Activated CD4-positive, alpha-beta T cell treated with anti-CD3 and anti-CD28 coated beads, Interleukin-2, amount 50 U/mL, for 4 hours (primary cell): ENCODE measurements around the gene DIRAS3.
"Not testable (repeated sequence)": the region's sequence is repeated elsewhere in the genome, so short reads cannot be mapped to it uniquely, and the experiment has no call there.

Source experiments
- DNase-seq, 2 experiments: peaks; one replicate each; pipeline ENCODE4 v3.0.0-alpha.2; 2020

DIRAS3 gene, protein sequence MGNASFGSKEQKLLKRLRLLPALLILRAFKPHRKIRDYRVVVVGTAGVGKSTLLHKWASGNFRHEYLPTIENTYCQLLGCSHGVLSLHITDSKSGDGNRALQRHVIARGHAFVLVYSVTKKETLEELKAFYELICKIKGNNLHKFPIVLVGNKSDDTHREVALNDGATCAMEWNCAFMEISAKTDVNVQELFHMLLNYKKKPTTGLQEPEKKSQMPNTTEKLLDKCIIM

DNA sequence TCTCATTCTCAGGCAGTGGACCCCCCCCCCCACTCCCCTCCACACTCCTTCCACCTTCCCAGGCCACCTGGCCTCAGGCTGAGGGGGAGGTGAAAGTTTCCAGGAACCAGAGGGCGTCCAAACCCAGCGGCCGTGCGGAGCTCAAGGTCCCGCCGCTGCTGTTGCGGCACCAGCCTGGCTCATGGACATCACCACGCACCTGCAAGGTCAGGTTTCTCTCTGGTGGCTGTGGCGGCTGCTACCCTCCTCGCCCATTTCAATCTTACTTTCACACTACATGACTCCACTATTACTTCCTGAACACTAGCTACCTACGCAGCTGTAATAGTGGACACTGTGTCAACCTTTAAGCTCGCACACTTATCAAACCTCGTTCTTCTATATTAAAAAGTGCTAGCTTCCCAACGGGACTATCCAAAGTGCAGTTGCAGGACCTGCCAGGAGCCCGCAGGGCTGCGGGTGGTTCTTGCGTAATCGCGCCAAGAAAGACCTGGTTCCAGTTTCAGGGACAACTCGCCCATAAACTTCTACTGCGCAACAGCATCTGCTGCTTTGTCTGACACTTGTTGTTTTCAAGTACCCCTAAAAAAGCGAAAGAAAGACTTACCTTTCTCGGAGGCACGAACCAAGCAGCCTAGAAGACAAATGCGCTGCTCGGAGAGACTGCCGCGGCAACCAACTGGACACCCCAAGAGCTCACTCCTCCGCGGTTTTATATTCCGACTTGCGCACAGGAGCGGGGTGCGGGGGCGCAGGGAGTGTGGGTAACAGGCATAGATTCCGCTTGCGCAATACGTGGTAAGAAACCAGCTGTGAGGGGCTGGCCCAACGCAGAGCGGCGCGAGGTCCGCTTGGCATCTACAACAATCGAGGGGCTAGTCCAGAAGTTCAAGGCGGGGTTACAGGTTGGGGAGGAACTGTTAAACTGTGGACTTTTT is at the start of gene DIRAS3:
DIRAS3 (minus strand) TSS at position 687 of the 938 bp plus-strand sequence. CDS start 3,330 bp downstream, outside the sequence.
- no peak for DNase-seq

DNA sequence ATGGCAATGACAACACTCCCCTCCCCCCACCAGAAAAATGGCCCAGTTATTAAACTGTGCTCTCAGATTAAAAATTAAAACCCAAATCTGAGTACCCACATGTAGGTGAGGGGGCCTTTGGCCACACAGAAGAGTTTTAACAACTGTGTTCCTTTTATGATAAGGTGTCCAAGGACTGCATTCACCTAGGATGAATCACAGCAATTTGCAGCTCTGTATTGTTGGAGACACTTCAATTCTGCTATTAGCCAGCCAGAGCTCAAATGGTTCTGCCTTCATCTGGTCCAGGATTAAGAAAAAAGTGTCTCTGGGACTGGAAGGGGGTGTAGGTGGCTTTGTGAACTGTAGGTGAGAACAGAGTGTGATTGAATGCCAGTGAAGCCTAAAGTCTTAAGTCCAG is 43.3 kb upstream of the DIRAS3 start:
- no peak for DNase-seq

DNA sequence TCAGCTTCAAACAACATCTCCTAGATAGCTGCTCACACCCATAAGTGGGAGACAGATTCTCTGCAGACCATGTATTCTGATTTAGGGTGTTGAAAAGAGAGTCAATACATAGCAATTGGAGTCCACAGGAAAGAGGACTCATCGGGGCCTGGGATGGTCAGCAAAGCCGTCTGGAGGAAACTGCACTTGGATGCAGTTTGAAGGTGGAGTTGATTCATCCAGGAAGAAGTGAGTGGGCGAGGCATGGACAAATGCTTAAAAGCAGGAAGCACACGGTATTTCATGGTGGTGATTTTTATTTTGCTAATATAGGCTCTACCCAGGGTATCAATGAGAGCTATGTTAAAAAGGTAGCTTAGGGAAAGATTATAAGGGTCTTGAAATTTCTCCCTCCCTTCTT is 36.8 kb upstream of the DIRAS3 start:
- DNase-seq, result no peak

DNA sequence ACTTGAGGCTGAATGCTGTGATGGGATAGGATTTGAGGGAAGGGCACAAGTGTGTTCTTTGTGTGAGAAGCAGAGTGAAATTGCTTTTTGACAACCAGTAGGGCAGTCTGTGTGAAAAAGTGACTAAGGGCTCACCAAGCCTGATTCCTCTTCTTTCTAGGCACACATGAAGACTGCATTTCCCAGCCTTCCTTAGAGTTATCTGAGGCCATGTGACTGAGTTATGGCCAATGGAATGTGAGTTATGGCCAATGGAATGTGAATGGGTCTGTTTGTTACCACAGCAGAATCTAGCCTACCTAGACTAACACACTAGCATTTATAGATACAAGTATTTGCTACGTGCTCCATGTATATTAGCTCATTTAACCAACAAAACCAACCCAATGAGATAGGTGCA is 35.3 kb upstream of the DIRAS3 start:
- DNase-seq, result no peak

DNA sequence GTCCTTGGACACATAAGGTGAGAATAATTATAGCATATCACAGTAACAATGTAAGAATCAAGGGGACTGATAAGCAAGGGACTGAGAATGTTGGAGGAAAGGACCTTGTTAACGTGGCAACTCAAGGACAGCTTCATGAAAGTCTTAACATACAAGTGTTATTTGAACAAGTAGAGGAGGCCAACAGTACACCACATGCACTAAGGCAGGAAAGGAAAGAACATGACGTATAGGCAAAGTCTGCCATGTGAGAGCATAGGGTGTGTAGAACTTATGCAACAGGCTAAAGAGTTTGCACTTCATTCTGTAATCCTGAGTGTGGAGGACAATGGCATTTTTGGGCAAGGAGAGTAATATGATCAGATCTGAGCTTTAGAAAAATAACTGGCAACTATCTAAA is 33.3 kb upstream of the DIRAS3 start:
- DNase-seq, result no peak

DNA sequence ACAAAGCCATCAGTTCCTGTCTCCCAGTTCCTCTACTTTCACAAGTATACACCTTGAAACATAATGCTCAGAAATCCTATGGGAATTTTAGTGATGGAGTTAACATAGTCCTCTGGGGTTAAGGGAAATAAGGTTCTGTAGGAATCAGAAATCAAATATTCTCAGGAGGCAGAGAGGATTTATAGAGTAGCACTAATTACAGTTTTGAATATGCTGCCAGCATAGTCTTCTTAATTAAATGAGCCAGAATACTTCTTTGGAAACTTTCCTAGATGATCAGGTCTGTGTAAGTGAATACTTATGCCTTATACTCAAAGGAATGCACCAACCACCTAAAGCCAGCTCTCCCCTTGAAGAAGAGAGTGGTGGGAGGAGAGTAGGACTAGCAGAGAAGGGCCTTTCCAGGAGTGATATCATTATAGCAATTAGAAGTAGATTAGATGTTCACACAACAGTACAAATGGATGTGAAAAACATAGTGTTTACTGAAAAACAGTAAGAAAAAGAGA is 31.4 kb upstream of the DIRAS3 start:
- DNase-seq, result no peak

DNA sequence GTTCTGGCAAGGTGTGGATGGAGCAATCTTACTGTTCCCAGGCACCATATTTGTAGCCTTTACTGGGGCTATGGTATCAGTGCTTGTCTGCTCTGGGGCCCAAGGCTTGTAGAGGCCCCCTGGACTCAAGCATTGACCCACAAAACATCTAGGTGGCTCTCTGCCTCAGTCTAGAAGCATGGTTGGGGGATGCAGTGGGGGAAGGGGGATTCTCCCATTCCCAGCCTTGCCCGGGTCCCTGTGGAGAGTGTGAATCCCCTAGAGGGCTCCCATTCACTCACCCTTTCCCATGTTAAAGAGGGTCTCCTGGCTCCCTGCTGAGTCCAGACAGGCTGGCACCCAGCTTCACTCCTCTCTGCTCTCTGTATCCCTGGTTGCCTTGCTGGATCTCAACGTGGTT is 28.2 kb upstream of the DIRAS3 start:
- DNase-seq, result no peak

DNA sequence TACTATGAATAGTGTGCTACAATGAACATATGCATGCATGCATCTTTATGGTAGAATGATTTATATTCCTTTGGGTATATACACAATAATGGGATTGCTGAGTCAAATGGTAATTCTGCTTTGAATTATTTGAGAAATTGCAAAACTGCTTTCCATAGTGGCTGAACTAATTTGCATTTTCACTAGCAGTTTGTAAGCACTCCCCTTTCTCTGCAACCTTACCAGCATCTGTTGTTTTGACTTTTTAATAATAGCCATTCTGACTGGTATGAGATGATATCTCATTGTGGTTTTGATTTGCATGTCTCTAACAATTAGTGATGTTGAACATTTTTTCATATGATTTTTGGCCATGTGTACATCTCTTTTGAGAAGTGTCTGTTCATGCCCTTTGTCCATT is 24.0 kb upstream of the DIRAS3 start:
- DNase-seq, result no peak

DNA sequence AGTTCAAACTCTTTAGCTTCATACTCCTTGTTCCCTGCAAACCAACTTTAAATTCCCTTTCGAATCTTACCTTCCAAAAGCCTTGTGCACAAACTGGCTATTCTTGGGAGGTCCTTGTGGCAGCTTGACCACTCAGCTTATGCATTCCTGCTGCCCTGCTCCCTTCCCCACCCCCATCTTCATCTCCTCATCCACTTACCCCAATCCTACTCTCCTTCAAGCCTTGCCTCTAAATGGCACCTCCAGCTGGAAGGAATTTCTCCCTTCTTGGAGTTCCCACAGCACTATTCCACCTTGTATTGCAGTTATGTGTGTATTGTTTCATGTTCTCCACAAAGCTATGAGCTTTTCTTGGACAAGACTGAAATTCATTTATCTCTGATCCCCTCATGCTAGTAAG is 15.3 kb upstream of the DIRAS3 start:
- DNase-seq, result no peak

DNA sequence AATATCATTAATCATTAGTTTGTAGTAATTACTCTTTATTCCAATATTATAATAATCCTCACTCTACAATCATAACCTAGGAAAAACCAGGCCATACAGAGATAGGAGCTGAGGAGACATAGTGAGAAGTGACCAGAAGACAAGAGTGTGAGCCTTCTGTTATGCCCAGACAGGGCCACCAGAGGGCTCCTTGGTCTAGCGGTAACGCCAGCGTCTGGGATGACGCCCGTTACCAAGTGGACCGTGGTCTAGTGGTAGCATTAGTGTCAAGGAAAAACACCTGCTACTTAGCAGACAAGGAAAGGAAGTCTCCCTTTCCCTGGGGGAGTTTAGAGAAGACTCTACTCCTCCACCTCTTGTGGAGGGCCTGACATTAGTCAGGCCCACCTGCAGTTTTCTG is 7.6 kb upstream of the DIRAS3 start:
- not testable (repeated sequence) for DNase-seq

DNA sequence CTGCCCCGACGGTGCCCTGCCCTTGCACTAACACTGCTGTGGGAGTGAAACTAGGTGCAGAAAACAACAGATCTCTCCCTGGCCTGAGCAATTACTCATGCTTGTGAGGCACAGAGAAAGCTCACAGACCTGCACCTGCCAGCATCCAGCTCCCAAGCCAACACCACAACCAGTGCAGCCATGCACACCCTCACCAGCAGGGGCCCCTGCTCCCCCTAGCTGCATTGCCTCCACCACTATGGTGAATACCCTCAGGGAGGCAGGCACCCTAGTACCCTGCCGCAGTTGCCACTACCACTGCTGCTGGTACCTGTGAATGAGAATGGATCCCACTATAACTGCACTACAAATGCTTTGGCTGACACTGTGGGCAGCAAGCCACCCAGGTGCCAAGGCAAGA is 7.1 kb upstream of the DIRAS3 start:
- DNase-seq, result no peak

DNA sequence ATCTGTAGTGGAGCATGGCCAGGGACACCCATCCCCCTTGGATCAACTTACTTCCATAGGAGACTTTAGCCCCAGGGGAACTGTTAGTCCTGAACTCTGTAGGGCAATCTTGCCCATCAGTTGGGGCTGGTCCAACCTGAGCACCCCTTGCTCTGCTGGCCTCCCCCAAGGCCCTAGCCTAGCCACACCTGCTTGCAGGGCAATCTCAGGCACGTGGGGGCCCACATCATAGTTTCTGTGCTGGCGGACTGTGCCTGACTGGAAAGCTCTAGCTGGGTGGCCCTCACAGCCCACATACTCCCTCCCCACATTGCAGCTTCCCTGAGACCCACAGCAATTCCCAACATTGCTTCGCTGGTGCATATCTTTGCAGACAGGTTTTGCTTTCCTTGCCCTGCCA is 6.6 kb upstream of the DIRAS3 start:
- DNase-seq, result no peak

DNA sequence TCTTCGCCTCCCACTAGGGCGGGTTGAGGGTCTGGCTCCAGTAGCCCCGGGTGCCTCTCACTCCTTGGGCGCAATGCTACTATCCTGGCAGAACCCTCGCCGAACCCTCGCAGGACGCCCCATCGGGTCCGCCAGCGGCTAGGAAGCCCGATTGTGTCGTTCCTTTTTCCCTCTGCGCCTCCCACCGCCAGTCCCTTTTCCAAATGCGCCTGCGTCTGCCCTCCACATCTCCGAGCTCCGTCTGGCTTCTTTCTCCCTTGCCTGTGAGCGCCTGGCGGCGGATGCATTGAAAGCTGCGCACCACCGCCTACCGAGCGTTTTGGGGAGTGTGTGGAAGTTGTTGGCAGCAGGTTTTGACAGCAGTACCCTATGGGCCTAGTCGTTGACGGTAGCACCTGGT is 1.0 kb upstream of the DIRAS3 start:
- no peak for DNase-seq

DNA sequence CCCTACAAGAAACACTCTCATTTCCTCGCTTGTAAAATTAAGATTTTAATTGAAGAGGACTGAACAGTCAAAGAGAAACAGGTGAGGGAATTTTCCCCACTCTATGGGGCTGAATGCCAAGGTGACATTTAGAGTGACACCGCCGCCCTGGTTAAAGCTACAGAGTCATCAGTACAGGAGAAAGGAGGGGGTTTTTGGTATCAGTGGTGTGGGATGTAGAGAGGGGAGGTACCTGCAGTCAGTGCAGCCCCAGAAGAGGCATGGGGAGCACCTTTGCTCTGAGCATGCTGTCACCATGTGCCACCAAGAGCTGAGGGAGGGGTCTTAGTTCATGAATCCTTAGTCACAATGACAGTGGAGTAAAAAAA is 2.8 kb downstream of the DIRAS3 start:
- no peak for DNase-seq

DNA sequence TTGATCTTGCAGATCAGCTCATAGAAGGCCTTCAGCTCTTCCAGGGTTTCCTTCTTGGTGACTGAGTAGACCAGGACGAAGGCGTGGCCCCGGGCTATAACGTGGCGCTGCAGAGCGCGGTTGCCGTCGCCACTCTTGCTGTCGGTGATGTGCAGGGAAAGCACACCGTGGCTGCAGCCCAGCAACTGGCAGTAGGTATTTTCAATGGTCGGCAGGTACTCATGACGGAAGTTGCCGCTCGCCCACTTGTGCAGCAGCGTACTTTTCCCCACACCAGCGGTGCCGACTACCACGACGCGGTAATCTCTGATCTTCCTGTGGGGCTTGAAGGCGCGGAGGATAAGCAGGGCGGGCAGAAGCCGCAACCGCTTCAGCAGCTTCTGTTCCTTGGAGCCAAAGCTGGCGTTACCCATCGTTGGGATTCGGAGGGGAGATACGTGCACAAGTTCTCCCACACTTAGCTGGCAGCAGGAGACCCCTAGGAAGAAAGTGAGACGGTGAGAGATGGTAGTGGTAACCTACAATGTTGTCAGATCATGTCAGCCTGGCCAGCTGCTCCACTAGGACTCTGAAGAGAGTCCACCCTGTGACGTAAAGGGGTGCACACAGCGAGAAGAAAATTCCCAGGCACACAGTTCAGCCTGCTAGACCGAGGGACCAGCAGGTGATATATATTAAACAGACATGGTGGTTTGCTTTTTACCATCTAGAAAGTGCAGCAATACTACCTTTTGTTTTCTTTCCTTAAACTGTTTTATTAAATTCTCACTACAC is 3.4 kb downstream of the DIRAS3 start:
- DNase-seq, result no peak

DNA sequence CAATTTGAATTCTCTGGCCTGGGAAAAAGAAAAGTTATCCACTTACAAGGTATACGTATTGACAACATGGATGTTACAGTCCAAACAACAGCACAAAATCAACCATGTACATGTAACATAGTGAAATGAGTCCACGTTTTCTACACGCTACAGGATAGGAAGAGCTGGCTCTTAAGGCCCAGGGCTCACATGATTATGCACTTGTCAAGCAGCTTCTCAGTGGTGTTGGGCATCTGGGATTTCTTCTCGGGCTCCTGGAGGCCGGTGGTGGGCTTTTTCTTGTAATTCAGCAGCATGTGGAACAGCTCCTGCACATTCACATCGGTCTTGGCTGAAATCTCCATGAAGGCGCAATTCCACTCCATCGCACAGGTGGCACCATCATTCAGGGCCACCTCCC is 4.0 kb downstream of the DIRAS3 start:
- no peak for DNase-seq

DNA sequence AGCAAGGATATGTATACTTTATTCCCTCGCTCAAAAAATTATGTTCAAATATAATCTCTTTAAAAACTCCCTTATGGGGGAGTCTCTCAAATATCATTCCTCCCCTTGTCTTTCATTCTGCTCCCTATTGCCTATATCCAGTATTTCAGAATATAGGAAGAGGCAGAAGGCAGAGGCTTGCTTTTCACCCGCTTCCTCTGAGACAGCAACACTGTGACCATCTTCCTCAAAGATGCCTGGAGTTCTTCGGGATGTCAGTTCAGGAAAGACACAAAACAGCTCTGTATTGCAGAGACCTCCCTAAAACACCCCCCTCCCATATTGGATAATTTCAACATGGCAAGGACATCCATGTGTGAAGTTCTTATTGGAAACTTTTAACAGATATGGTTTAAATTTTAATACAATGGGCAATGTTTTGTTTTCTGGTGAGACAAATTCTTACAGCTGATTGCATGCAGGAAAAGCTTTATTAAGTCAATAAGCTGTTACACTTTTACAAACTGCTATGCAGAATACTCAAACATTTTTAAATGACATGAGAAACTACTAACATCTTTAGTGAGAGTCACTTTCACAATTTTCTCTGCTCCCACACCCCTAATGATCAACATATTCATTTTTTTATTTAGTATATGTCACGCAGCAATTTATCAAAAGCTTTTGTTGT is 4.8 kb downstream of the DIRAS3 start:
- DNase-seq, result no peak

DNA sequence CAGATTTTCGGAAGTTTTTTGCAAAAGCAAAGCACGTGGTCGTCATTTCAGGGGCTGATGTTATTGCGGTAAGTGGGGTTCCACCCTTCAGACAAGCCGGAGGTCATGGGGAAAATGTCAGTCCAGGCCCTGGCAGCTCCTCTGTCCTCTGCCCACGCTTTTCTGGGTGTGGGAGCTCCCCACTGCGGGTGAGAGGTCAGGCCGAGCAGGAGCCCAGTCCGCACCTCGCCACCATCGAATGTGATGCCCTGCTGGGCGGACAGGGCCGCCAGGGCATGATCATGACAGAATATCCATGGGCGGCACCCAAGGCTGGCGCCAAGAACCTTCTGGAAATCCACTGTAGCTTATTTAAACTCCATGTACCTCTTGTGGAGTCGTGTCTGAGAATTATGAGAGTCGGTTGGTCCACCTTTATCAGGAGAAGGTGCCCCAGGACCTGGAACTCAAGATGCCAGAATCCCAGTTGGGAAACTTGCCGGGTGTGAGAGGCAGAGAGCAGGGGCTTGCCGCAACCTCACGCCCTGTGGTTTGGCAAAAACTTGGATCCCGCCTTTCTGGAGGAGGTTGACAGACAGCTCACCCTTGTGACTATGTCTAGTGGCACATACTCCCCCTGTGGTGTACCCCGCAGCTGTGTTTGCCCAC is 6.9 kb downstream of the DIRAS3 start:
- no peak for DNase-seq

DNA sequence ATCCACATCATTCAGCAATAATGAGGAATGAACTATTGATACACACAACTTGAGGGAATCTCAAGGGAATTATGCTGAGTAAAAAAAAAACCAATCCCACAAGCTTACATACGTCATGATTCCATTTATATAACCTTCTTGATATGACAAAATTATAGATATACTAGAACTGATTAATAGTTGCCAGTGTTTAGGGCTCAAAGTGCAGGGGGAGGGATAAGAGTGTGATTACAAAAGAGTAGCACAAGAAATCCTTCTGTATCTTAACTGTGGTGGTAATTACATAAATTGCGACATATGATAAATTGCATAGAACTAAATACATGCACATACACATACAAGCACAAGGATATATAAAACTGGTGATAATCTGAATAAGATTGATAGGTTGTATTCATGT is 13.5 kb downstream of the DIRAS3 start:
- no peak for DNase-seq

DNA sequence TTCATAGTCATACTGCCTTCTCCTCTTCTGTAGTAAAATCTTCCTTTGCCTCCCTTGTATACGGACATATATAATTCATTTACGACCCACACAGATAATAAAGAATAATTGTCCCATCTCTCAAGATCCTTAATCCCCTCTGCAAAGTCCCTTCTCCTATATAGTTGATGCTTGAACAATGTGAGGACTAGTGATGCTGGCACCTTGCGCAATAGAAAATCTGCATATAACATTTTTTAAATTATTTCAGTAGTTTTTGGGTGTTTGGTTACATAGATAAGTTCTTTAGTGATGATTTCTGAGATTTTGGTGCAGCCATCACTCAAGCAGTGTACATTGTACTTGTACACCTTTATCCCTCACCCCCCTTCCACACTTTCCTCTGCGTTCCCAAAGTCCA is 21.0 kb downstream of the DIRAS3 start:
- no peak for DNase-seq

DNA sequence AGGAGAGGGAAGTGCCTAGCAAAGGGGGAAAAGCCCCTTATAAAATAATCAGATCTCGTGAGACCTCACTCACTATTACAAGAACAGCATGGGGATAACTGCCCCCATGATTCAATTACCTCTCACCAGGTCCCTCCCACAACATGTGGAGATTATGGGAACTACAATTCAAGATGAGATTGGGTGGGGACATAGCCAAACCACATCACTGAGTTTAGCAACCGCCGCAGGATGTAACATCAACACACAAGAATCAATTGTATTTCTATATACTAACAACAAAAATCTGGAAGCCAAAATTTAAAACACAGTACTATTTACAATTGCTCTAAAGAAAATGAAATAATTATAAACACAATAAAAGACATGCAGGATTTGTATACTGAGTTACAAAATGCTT is 21.9 kb downstream of the DIRAS3 start:
- no peak for DNase-seq

DNA sequence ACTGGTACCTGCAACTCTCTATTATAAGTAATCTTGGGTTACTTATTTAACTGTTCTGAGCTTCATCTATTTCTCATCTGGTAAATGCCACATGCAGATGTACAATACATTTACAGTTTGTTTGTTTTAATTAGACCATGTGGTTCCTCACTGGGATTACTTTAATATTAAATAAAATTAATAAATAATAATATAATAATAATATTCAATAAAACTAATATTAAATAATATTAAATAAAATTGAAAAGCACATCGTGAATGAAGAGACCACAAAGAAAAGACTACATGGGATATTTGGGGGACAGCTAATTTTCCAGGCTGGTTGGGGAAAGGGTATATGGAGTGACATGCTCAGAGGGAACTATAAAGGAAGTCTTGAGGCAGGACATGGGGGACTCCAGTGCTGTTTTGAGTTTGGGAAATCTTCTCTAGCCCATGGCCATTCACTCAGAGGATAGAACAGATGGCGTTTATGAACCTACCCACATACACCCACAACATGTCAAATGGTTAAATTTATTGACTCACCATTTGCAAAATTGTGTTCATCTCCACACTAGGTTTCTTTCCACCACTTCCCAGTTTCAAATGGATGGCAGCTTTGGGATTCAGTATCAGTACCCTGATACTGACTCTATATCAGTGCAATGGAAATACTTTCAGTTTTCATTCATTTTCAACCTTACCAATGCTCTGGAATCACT is 25.6 kb downstream of the DIRAS3 start:
- DNase-seq, result no peak
